ENCODE results near the gene ADM2. TPM values are rescaled to one million over a fixed set of nuclear protein-coding genes. Genes with fewer than 3 reads are reported as not detected.

ADM2 gene
- total RNA-seq, 1 experiment from 2014 or later, result 11.9 TPM

- H3K27me3 Mint-ChIP-seq (ENCODE audit: low read depth), result peaks cover 19% of the 10 kb centered on the region
- peaks cover 11 to 15% of the 10 kb centered on the region in 2 experiments for H3K4me1 Mint-ChIP-seq
- Histone ChIP-seq H3K9me3 (ENCODE audit: control insufficient read depth, low read depth, low read length) (no peaks in the 10 kb centered on the region), H2BK120ac (ENCODE audit: low read depth, low read length, poor library complexity, severe bottlenecking) (no peak overlapping the region), H3K56ac (ENCODE audit: insufficient read length, low read depth, low read length) (no peak overlapping the region), H4K8ac (replicated peaks; ENCODE audit: insufficient read length, low read depth, low read length) (no peak overlapping the region), H3K79me1 (ENCODE audit: insufficient read depth, low read depth, low read length, poor library complexity, severe bottlenecking) (no peaks in the 10 kb centered on the region), H2BK20ac (ENCODE audit: low read depth, low read length, poor library complexity, severe bottlenecking) (no peak overlapping the region), H2BK15ac (ENCODE audit: low read depth, low read length) (no peak overlapping the region), H3K23me2 (ENCODE audit: insufficient read length, low read depth, low read length, poor library complexity, severe bottlenecking) (peaks cover 3% of the 10 kb centered on the region), H4K20me1 (ENCODE audit: control insufficient read depth, insufficient read depth, insufficient read length) (no peaks in the 10 kb centered on the region), H3K18ac (ENCODE audit: insufficient read length, low read depth, low read length) (no peak overlapping the region), H2BK5ac (ENCODE audit: insufficient read length, low read length) (no peak overlapping the region), H3K4me2 (ENCODE audit: insufficient read depth, insufficient read length, low read length) (no peak overlapping the region), H3K4me1 (ENCODE audit: insufficient read depth, low read length) (peaks cover 3% of the 10 kb centered on the region; the same call in 1 of the 2 replicates), H3K79me2 (ENCODE audit: insufficient read depth, low read length) (no peaks in the 10 kb centered on the region), H3T11ph (ENCODE audit: low read length) (no peak overlapping the region), H2BK12ac (ENCODE audit: insufficient read length, low read depth, low read length) (no peak overlapping the region), H4K5ac (ENCODE audit: insufficient read length, low read depth, low read length) (no peak overlapping the region), H3K14ac (ENCODE audit: insufficient read depth, low read length) (no peak overlapping the region), H3K27me3 (ENCODE audit: insufficient read depth, low read length) (peaks cover 5% of the 10 kb centered on the region; the same call in 1 of the 2 replicates), H2AFZ (ENCODE audit: low read length) (no peak overlapping the region), H3K23ac (ENCODE audit: insufficient read length, low read depth, low read length) (no peak overlapping the region), H3K27ac (ENCODE audit: insufficient read length, low read depth, low read length) (no peak overlapping the region), H3K4ac (ENCODE audit: low read depth, low read length) (no peak overlapping the region), H4K91ac (ENCODE audit: insufficient read length, low read depth, low read length) (no peak overlapping the region), H2AK5ac (ENCODE audit: insufficient read length, low read length) (no peak overlapping the region), H3K9ac (ENCODE audit: extremely low read depth, insufficient read length, low read length) (no peak overlapping the region)
- no peak for DNase-seq
- WGBS (ENCODE audit: extremely low coverage, insufficient read length, low lambda C conversion rate), result no CpG with 5 or more reads among the region's 16 CpGs
- H3K36me3 Mint-ChIP-seq (ENCODE audit: insufficient read depth in 1 of 3, low read depth in 3 of 3), result peaks cover 7 to 44% (median 32%) of the 10 kb centered on the region in 3 experiments; a peak in 6 of 7 replicates
- H3K27ac Mint-ChIP-seq, result no peak overlapping the region
- H3K9me3 Mint-ChIP-seq, result no peaks in the 10 kb centered on the region; a peak in 1 of 5 replicates
- TF ChIP-seq CTCF (conservative IDR thresholded peaks at IDR 0.05), result no peak
- peak overlapping the region in 1 of 2 experiments; percentile 38; a peak in 2 of 5 replicates for H3K4me3 Mint-ChIP-seq
These were observed 42.1 kb downstream of the ADM2 start for GRCh38 chr22:50523458-50523805.
